Calu3 (cell line): ENCODE data around the gene RXRB. TPM values are rescaled to one million over a fixed set of nuclear protein-coding genes. Genes with fewer than 3 reads are reported as not detected.

Experiments
- BruUV-seq: library from RNA; stranded (reverse); fragments of 400-500 nt; replicated peaks from 2 replicates; lab custom pipeline; 2021; lab: Mats Ljungman, UMichigan
- CTCF ChIA-PET: fragments of 300-600 bp; sonication (Branson Sonifier 250); formaldehyde crosslinking; loops from one replicate; lab custom pipeline; 2022; ENCODE audit warnings: antibody characterized with exemption; lab: Charles Lee
- DNase-seq: peaks from one replicate; pipeline ENCODE4 v3.0.0; 2022
- H3K27ac Mint-ChIP-seq: one replicate; pipeline ENCODE4 v1.8.0; 2022; ENCODE audit warnings: mixed read lengths; ENCODE audit not compliant: unreplicated experiment
- H3K27me3 Mint-ChIP-seq: one replicate; pipeline ENCODE4 v1.8.0; 2022; ENCODE audit warnings: mixed read lengths; ENCODE audit not compliant: unreplicated experiment
- H3K36me3 Mint-ChIP-seq: one replicate; pipeline ENCODE4 v1.8.0; 2022; ENCODE audit warnings: mild to moderate bottlenecking, moderate library complexity, mixed read lengths; ENCODE audit not compliant: insufficient read depth, unreplicated experiment
- H3K4me1 Mint-ChIP-seq: one replicate; pipeline ENCODE4 v1.8.0; 2022; ENCODE audit warnings: mild to moderate bottlenecking, low read depth, mixed read lengths; ENCODE audit not compliant: unreplicated experiment
- H3K4me3 Mint-ChIP-seq: one replicate; pipeline ENCODE4 v1.8.0; 2022; ENCODE audit warnings: mild to moderate bottlenecking, low read depth, moderate library complexity, mixed read lengths; ENCODE audit not compliant: unreplicated experiment
- H3K9me3 Mint-ChIP-seq: one replicate; pipeline ENCODE4 v1.8.0; 2022; ENCODE audit warnings: low read depth, mixed read lengths; ENCODE audit not compliant: unreplicated experiment
- CTCF ChIP-seq: fragments of 200-600 bp; IDR thresholded peaks from one replicate; pipeline ENCODE4 v1.8.0; 2022; ENCODE audit warnings: antibody characterized with exemption; ENCODE audit not compliant: unreplicated experiment
- intact Hi-C: fragments of 100-400 bp; cut with micrococcal nuclease; formaldehyde crosslinking; loops from one replicate; pipeline ENCODE4 v1.10.0; 2022; ENCODE audit not compliant: unreplicated experiment
- total RNA-seq: library from RNA; stranded (reverse); gene quantifications from 2 replicates; pipeline ENCODE4 v1.2.3, GENCODE V29; 2022

The RXRB gene
- total RNA-seq, 1 experiment from 2014 or later, result 78.3 TPM

GRCh38 chr6:33217681-33218080, 17.2 kb upstream of the RXRB start:
- no peak for DNase-seq
- Mint-ChIP-seq H3K27me3 (peaks cover 97% of the 10 kb centered on the region), H3K9me3 (no peaks in the 10 kb centered on the region), H3K4me3 (no peak overlapping the region), H3K27ac (no peak overlapping the region), H3K4me1 (peaks cover 12% of the 10 kb centered on the region), H3K36me3 (peaks cover 17% of the 10 kb centered on the region)
- CTCF ChIA-PET, result interaction anchor here (0.5 to 1.5 kb wide), 2 partner anchors 31 to 532 kb away, joined by 3 to 7 read pairs; no protein-coding TSS in a partner anchor
- TF ChIP-seq CTCF, result no peak
- intact Hi-C loops, result no loop called here
- no TSS peak for BruUV-seq

- no peak overlapping the region for H3K4me3 Mint-ChIP-seq
- BruUV-seq, result no TSS peak
- peaks cover 97% of the 10 kb centered on the region for H3K27me3 Mint-ChIP-seq
- peaks cover 21% of the 10 kb centered on the region for H3K36me3 Mint-ChIP-seq
- H3K9me3 Mint-ChIP-seq, result no peaks in the 10 kb centered on the region
- CTCF ChIA-PET, result interaction anchor here (0.5 to 1.5 kb wide), 2 partner anchors 31 to 532 kb away, joined by 3 to 7 read pairs; no protein-coding TSS in a partner anchor
- DNase-seq, result no peak
- H3K4me1 Mint-ChIP-seq, result peaks cover 16% of the 10 kb centered on the region
- intact Hi-C loops, result no loop called here
- TF ChIP-seq CTCF, result no peak
- H3K27ac Mint-ChIP-seq, result no peak overlapping the region
These were observed 16.8 kb upstream of the RXRB start for GRCh38 chr6:33217246-33217645.

- CTCF ChIA-PET, result interaction anchor here (0.6 kb wide), 1 partner anchor 18 kb away, joined by 5 read pairs; no protein-coding TSS in a partner anchor
- no TSS peak for BruUV-seq
- Mint-ChIP-seq H3K4me1 (peaks cover 18% of the 10 kb centered on the region), H3K27ac (no peak overlapping the region), H3K4me3 (no peak overlapping the region), H3K36me3 (peaks cover 26% of the 10 kb centered on the region), H3K27me3 (peaks cover 95% of the 10 kb centered on the region), H3K9me3 (no peaks in the 10 kb centered on the region)
- no peak for DNase-seq
- intact Hi-C loops, result no loop called here
- TF ChIP-seq CTCF, result no peak
These were observed 15.7 kb upstream of the RXRB start for GRCh38 chr6:33216117-33216649.

GRCh38 chr6:33215271-33216116, 15.0 kb upstream of the RXRB start:
- Mint-ChIP-seq H3K9me3 (no peaks in the 10 kb centered on the region), H3K4me1 (peaks cover 18% of the 10 kb centered on the region), H3K4me3 (no peak overlapping the region), H3K27me3 (peaks cover 88% of the 10 kb centered on the region), H3K27ac (no peak overlapping the region), H3K36me3 (peaks cover 26% of the 10 kb centered on the region)
- TF ChIP-seq CTCF, result no peak
- no peak for DNase-seq
- CTCF ChIA-PET, result no interaction called here
- intact Hi-C loops, result no loop called here
- BruUV-seq, result no TSS peak
